H1 (cell line): ENCODE results near the gene SCUBE2. TPM values are rescaled to one million over a fixed set of nuclear protein-coding genes. Genes with fewer than 3 reads are reported as not detected.

ENCODE experiments used
- CTCF ChIA-PET: fragments of 300-600 bp; sonication (Branson Sonifier 250); formaldehyde crosslinking; loops from one replicate; lab custom pipeline; 2021; ENCODE audit not compliant: partially characterized antibody; lab: Charles Lee
- POLR2A ChIA-PET: fragments of 300-600 bp; sonication (Branson Sonifier 250); formaldehyde crosslinking; loops from one replicate; lab custom pipeline; 2021; ENCODE audit warnings: inconsistent platforms; ENCODE audit not compliant: partially characterized antibody; lab: Charles Lee
- DNase-seq, 2 experiments: peaks; one replicate each; pipeline versions ENCODE4 v3.0.0 to v3.0.0-alpha.2; 2010 to 2022; ENCODE audit warnings: low spot score in 2 of 2, low read depth in 1 of 2, mixed read lengths in 1 of 2
- FAIRE-seq: peaks from 2 replicates; lab custom pipeline; 2011; peaks lifted over from hg19 to GRCh38; lab: Jason Lieb, UNC
- H2AFZ ChIP-seq: 2 replicates; pipeline ENCODE4 v1.8.1; 2012; ENCODE audit warnings: low read length, inconsistent platforms
- H2AK5ac ChIP-seq: 2 replicates; pipeline ENCODE4 v1.6.1; 2013; ENCODE audit warnings: low read depth, low read length
- H2BK120ac ChIP-seq: replicated peaks from 2 replicates; pipeline ENCODE3; 2013; ENCODE audit warnings: low read depth, low read length, inconsistent platforms
- H2BK12ac ChIP-seq: 2 replicates; pipeline ENCODE4 v1.6.1; 2013; ENCODE audit warnings: low read depth, low read length
- H2BK15ac ChIP-seq: 2 replicates; pipeline ENCODE4 v1.6.1; 2013; ENCODE audit warnings: low read length
- H2BK20ac ChIP-seq: 2 replicates; pipeline ENCODE4 v1.6.1; 2013; ENCODE audit warnings: low read length
- H2BK5ac ChIP-seq: 2 replicates; pipeline ENCODE4 v1.6.1; 2013; ENCODE audit warnings: low read depth, low read length
- H3K14ac ChIP-seq: 2 replicates; pipeline ENCODE4 v1.6.1; 2013; ENCODE audit warnings: inconsistent platforms; ENCODE audit not compliant: insufficient read length
- H3K18ac ChIP-seq: 2 replicates; pipeline ENCODE4 v1.6.1; 2013; ENCODE audit warnings: low read length; ENCODE audit errors: extremely low read depth
- H3K23ac ChIP-seq: 2 replicates; pipeline ENCODE4 v1.6.1; 2013; ENCODE audit warnings: inconsistent platforms; ENCODE audit not compliant: insufficient read length
- H3K23me2 ChIP-seq: 2 replicates; pipeline ENCODE4 v1.6.1; 2013; ENCODE audit warnings: low read depth, low read length
- H3K27ac ChIP-seq: 2 replicates; pipeline ENCODE4 v1.6.1; 2011; ENCODE audit warnings: low read depth, low read length, inconsistent platforms
- H3K27me3 ChIP-seq, 4 experiments: replicated peaks in 1 of 4; 1 replicate in 1 of 4; 2 replicates in 3 of 4; pipeline versions ENCODE4 v1.6.1 to v1.8.1; 2011 to 2013; ENCODE audit warnings: low read length in 3 of 4, mild to moderate bottlenecking in 3 of 4, inconsistent platforms in 2 of 4, mixed read lengths in 2 of 4, moderate library complexity in 1 of 4; ENCODE audit not compliant: control insufficient read depth in 3 of 4, insufficient read depth in 3 of 4; ENCODE audit errors: extremely low read depth in 1 of 4
- H3K36me3 ChIP-seq, 4 experiments: 2 replicates each; pipeline versions ENCODE4 v1.6.1 to v1.8.1; 2011 to 2013; ENCODE audit warnings: mild to moderate bottlenecking in 4 of 4, low read length in 3 of 4, moderate library complexity in 2 of 4, control low read depth in 1 of 4, inconsistent platforms in 1 of 4; ENCODE audit not compliant: insufficient read depth in 4 of 4, control insufficient read depth in 2 of 4
- H3K4ac ChIP-seq: replicated peaks from 2 replicates; pipeline ENCODE3; 2013; ENCODE audit warnings: low read length, low read depth, mixed read lengths, inconsistent platforms; ENCODE audit not compliant: insufficient read length
- H3K4me1 ChIP-seq, 4 experiments: replicated peaks in 1 of 4; 1 replicate in 1 of 4; 2 replicates in 3 of 4; pipeline versions ENCODE4 v1.6.1 to v1.8.1; 2011 to 2013; ENCODE audit warnings: low read length in 3 of 4, inconsistent platforms in 2 of 4, mixed read lengths in 1 of 4; ENCODE audit not compliant: insufficient read depth in 4 of 4, control insufficient read depth in 3 of 4
- H3K4me2 ChIP-seq, 2 experiments: 2 replicates each; pipeline versions ENCODE4 v1.6.1 to v1.8.1; 2011 to 2013; ENCODE audit warnings: low read depth in 2 of 2, low read length in 2 of 2, control low read depth in 1 of 2, inconsistent platforms in 1 of 2, mild to moderate bottlenecking in 1 of 2; ENCODE audit not compliant: insufficient read depth in 1 of 2
- H3K4me3 ChIP-seq, 4 experiments: fragments of 200-600, 300-600 bp in 1 of 4; sonication (generic), shearing (Covaris generic), sonication (Bioruptor Twin) in 1 of 4; 2 replicates each; pipeline versions ENCODE4 v1.5.1 to v1.8.1; 2011 to 2016; ENCODE audit warnings: low read length in 4 of 4, low read depth in 3 of 4, control low read depth in 2 of 4, inconsistent platforms in 2 of 4, mild to moderate bottlenecking in 2 of 4, mixed read lengths in 1 of 4, moderate library complexity in 1 of 4; ENCODE audit not compliant: insufficient read depth in 2 of 4; ENCODE audit errors: extremely low read depth in 1 of 4
- H3K56ac ChIP-seq: replicated peaks from 2 replicates; pipeline ENCODE3; 2013; ENCODE audit warnings: low read depth, mild to moderate bottlenecking, mixed read lengths, low read length, inconsistent platforms; ENCODE audit not compliant: insufficient read length
- H3K79me1 ChIP-seq: 2 replicates; pipeline ENCODE4 v1.6.1; 2013; ENCODE audit warnings: low read depth, low read length, control low read depth
- H3K79me2 ChIP-seq, 2 experiments: 2 replicates each; pipeline versions ENCODE4 v1.6.1 to v1.8.1; 2012 to 2013; ENCODE audit warnings: low read length in 2 of 2, mild to moderate bottlenecking in 2 of 2, inconsistent platforms in 1 of 2; ENCODE audit not compliant: insufficient read depth in 2 of 2, control insufficient read depth in 1 of 2
- H3K9ac ChIP-seq, 4 experiments: replicated peaks in 1 of 4; 1 replicate in 1 of 4; 2 replicates in 3 of 4; pipeline versions ENCODE4 v1.6.1 to v1.8.1; 2011 to 2013; ENCODE audit warnings: low read depth in 3 of 4, low read length in 3 of 4, control low read depth in 2 of 4, mild to moderate bottlenecking in 2 of 4, moderate library complexity in 2 of 4, inconsistent platforms in 1 of 4; ENCODE audit errors: extremely low read depth in 1 of 4
- H3K9me3 ChIP-seq, 2 experiments: 2 replicates each; pipeline versions ENCODE4 v1.6.1 to v1.8.1; 2012 to 2013; ENCODE audit warnings: mild to moderate bottlenecking in 2 of 2, moderate library complexity in 2 of 2, control low read depth in 1 of 2, inconsistent platforms in 1 of 2, low read depth in 1 of 2, low read length in 1 of 2, mixed read lengths in 1 of 2; ENCODE audit not compliant: insufficient read depth in 2 of 2
- H4K20me1 ChIP-seq, 2 experiments: replicated peaks in 1 of 2; 2 replicates each; pipeline versions ENCODE3 to v1.8.1; 2011 to 2013; ENCODE audit warnings: inconsistent platforms in 2 of 2, low read length in 2 of 2, mild to moderate bottlenecking in 1 of 2; ENCODE audit not compliant: insufficient read depth in 2 of 2, control insufficient read depth in 1 of 2
- H4K5ac ChIP-seq: 2 replicates; pipeline ENCODE4 v1.6.1; 2013; ENCODE audit warnings: low read length, low read depth, mixed read lengths, inconsistent platforms; ENCODE audit not compliant: insufficient read length
- H4K8ac ChIP-seq: 2 replicates; pipeline ENCODE4 v1.8.0; 2013; ENCODE audit warnings: mild to moderate bottlenecking, moderate library complexity, low read length, inconsistent platforms; ENCODE audit not compliant: insufficient read depth; ENCODE audit errors: extremely low read depth
- H4K91ac ChIP-seq: replicated peaks from 2 replicates; pipeline ENCODE3; 2013; ENCODE audit warnings: low read length, mixed read lengths, inconsistent platforms; ENCODE audit not compliant: insufficient read length
- ASH2L ChIP-seq: fragments of 200-600, 300-600 bp; sonication (generic); IDR thresholded peaks from one replicate; pipeline ENCODE4 v1.7.1; 2017; ENCODE audit warnings: low read length
- CHD2 ChIP-seq: IDR thresholded peaks from 2 replicates; pipeline ENCODE4 v1.6.1; 2012; ENCODE audit warnings: low read length, improper control_type of control experiment
- EZH2 ChIP-seq: fragments of 200-600 bp; sonication (generic); IDR thresholded peaks from 2 replicates; pipeline ENCODE4 v1.7.1; 2012; ENCODE audit warnings: low read depth, mild to moderate bottlenecking, moderate library complexity, low read length, inconsistent platforms; ENCODE audit not compliant: severe bottlenecking
- RAD21 ChIP-seq, 2 experiments: IDR thresholded peaks in 1 of 2; conservative IDR thresholded peaks in 1 of 2; 2 replicates each; pipeline ENCODE4 v1.6.1; 2011; ENCODE audit warnings: low read depth in 2 of 2, low read length in 2 of 2, improper control_type of control experiment in 1 of 2, inconsistent platforms in 1 of 2, mild to moderate bottlenecking in 1 of 2, moderate library complexity in 1 of 2
- WGBS, 2 experiments: shearing (Covaris generic) in 1 of 2; methylation state at CpG; one replicate each; pipeline versions ENCODE4 v1.1.6 to v1.1.7; 2013 to 2015; ENCODE audit warnings: low lambda C conversion rate in 2 of 2, mixed read lengths in 2 of 2, inconsistent platforms in 1 of 2, low coverage in 1 of 2, missing lambda C conversion rate in 1 of 2; ENCODE audit not compliant: insufficient replicate concordance in 2 of 2, insufficient coverage in 1 of 2, insufficient read length in 1 of 2; ENCODE audit errors: extremely low coverage in 1 of 2, missing lambda C conversion rate in 1 of 2; 5-methylcytosine and 5-hydroxymethylcytosine counted together
- polyA plus RNA-seq, 7 experiments: library from polyadenylated mRNA; depleted of rRNA in 3 of 7; stranded (reverse) in 5 of 7; unstranded in 2 of 7; fragments of >200 nt in 5 of 7; fragments of 200-250 nt in 2 of 7; gene quantifications; 1 replicate in 5 of 7; 2 replicates in 1 of 7; 4 replicates in 1 of 7; pipeline versions ENCODE4 v1.2.1 to v1.2.3, GENCODE V29; 2011 to 2013; ENCODE audit warnings: missing spikeins in 2 of 7, mixed read lengths in 2 of 7
- total RNA-seq: library from RNA; stranded (reverse); fragmentation: NEBNext Ultra II Directional; extraction: Animal tissue kit (Norgen Biotek cat#: 25700); gene quantifications from 2 replicates; pipeline ENCODE4 v1.2.1, GENCODE V29; 2021

SCUBE2 gene
- total and polyA plus RNA-seq, 2 of the 8 experiments (the other 6 are each of a cell fraction or from before 2014, with no cell fraction given): 0.29 to 1.2 TPM

GRCh38 chr11:9066433-9066925 lies 24.9 kb downstream of the SCUBE2 start:
- peak overlapping the region; percentile 47; the same call in 1 of the 2 replicates for H2AFZ ChIP-seq
- no peaks in the 10 kb centered on the region for H3K23me2 ChIP-seq
- H3K18ac ChIP-seq: no peak overlapping the region
- no peak overlapping the region for H3K23ac ChIP-seq
- H4K5ac ChIP-seq: no peak overlapping the region
- no peaks in the 10 kb centered on the region for H3K9me3 ChIP-seq
- H3K14ac ChIP-seq: no peak overlapping the region
- no peak overlapping the region for H3K9ac ChIP-seq
- TF ChIP-seq RAD21 (IDR thresholded peaks at IDR 0.05 in 1 of 2, conservative IDR thresholded peaks at IDR 0.05 in 1 of 2; ENCODE audit: low read depth in 2 of 2, low read length in 2 of 2) (0 out of 4 replicates have a peak, but pooled peaks have one; percentile 1 to 2), CHD2 (no peak), ASH2L (no peak), EZH2 (no peak)
- no peak for FAIRE-seq
- H3K27ac ChIP-seq: 0 out of 2 replicates have a peak overlapping the region, but pooled peaks have one; percentile 27
- H3K4me3 ChIP-seq: no peak overlapping the region
- no peak overlapping the region for H2BK20ac ChIP-seq
- ChIA-PET POLR2A (no interaction called here), CTCF (interaction anchor here (0.7 to 11.7 kb wide), 7 partner anchors 8 to 54 kb away, joined by 3 to 137 read pairs (median 4); no protein-coding TSS in a partner anchor)
- no peaks in the 10 kb centered on the region for H4K20me1 ChIP-seq
- no peak overlapping the region for H2BK5ac ChIP-seq
- peaks cover 0 to 6% (median 2%) of the 10 kb centered on the region in 4 experiments; a peak in 3 of 7 replicates for H3K4me1 ChIP-seq
- H3K4me2 ChIP-seq: no peak overlapping the region
- no peak overlapping the region for H3K56ac ChIP-seq
- no peak overlapping the region for H2BK120ac ChIP-seq
- H3K27me3 ChIP-seq: no peaks in the 10 kb centered on the region
- H3K79me2 ChIP-seq: no peaks in the 10 kb centered on the region
- H3K79me1 ChIP-seq: no peaks in the 10 kb centered on the region
- DNase-seq: peak in 1 of 2 experiments; percentile 47
- WGBS, 2 experiments: 81% methylated on average over 5 of the region's 5 CpGs; no CpG with 5 or more reads in 1 of the 2 experiments
- no peak overlapping the region for H4K8ac ChIP-seq
- no peak overlapping the region for H2BK15ac ChIP-seq
- no peak overlapping the region for H4K91ac ChIP-seq
- H2BK12ac ChIP-seq: no peak overlapping the region
- H3K4ac ChIP-seq: no peak overlapping the region
- H3K36me3 ChIP-seq: no peaks in the 10 kb centered on the region
- no peak overlapping the region for H2AK5ac ChIP-seq
